Tibial artery (tissue), 4 donors: Measurements from ENCODE around the gene SLC34A2.

Source experiments
- DNase-seq, 2 donors: peaks; one replicate each; pipeline ENCODE4 v3.0.0-alpha.2; 2019
- H3K27ac ChIP-seq, 2 donors: fragments of 200-600 bp; sonication (generic) in 1 of 2; 1 replicate in 1 of 2; 2 replicates in 1 of 2; pipeline ENCODE4 v1.5.1; 2018 to 2019; ENCODE audit warnings: mild to moderate bottlenecking in 1 of 2
- H3K27me3 ChIP-seq, 2 donors: fragments of 200-600 bp; sonication (generic) in 1 of 2; one replicate each; pipeline versions ENCODE4 v1.5.1 to v1.6.0; 2016 to 2019
- H3K36me3 ChIP-seq, 3 donors: fragments of 200-600 bp; sonication (generic) in 2 of 3; one replicate each; pipeline ENCODE4 v1.5.1; 2016 to 2019; ENCODE audit warnings: mild to moderate bottlenecking in 2 of 3
- H3K4me1 ChIP-seq, 4 donors: fragments of 200-600 bp; sonication (generic) in 2 of 4; 1 replicate in 3 of 4; 2 replicates in 1 of 4; pipeline ENCODE4 v1.5.1; 2016 to 2019
- H3K4me3 ChIP-seq, 2 donors: fragments of 200-600 bp; sonication (generic) in 1 of 2; 1 replicate in 1 of 2; 2 replicates in 1 of 2; pipeline ENCODE4 v1.5.1; 2018 to 2019; ENCODE audit warnings: mild to moderate bottlenecking in 2 of 2
- H3K9me3 ChIP-seq, 3 donors: fragments of 200-600 bp; sonication (generic) in 1 of 3; one replicate each; pipeline ENCODE4 v1.5.1; 2016 to 2019
- intact Hi-C: fragments of 100-400 bp; cut with DNase I; formaldehyde crosslinking; loops from one replicate; pipeline ENCODE4 v1.15.0; 2023; ENCODE audit warnings: low total_unique reads
- TF ChIP-seq, protein P1 (sequence below), 2 experiments: fragments of 200-600 bp in 1 of 2; fragments of 450-650 bp in 1 of 2; IDR thresholded peaks; one replicate each; pipeline ENCODE4 v1.5.1; 2017 to 2019; ENCODE audit warnings: antibody characterized with exemption in 2 of 2, mild to moderate bottlenecking in 1 of 2, moderate library complexity in 1 of 2

SLC34A2 gene

DNA sequence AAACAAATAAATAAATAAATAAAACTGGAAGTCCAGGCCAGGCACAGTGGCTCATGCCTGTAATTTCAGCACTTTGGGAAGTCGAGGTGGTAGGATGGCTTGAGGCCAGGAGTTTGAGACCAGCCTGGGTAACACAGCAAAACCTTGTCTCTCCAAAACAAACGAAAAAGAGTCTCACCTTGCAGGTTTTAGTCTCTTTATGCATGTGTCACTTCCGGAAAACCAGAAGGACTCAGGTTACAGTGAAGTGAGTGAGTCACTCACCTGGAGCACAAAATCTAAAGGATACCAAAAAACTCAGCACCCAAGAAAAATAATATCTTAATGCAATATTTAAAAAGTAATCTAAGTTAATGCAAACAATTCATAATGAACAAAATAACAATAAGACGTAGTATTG, 20.1 kb upstream of the SLC34A2 start:
- no peaks in the 10 kb centered on the region for H3K36me3 ChIP-seq
- H3K4me3 ChIP-seq, result no peak overlapping the region
- no peak overlapping the region for H3K27ac ChIP-seq
- DNase-seq, result no peak
- TF ChIP-seq, protein P1, sequence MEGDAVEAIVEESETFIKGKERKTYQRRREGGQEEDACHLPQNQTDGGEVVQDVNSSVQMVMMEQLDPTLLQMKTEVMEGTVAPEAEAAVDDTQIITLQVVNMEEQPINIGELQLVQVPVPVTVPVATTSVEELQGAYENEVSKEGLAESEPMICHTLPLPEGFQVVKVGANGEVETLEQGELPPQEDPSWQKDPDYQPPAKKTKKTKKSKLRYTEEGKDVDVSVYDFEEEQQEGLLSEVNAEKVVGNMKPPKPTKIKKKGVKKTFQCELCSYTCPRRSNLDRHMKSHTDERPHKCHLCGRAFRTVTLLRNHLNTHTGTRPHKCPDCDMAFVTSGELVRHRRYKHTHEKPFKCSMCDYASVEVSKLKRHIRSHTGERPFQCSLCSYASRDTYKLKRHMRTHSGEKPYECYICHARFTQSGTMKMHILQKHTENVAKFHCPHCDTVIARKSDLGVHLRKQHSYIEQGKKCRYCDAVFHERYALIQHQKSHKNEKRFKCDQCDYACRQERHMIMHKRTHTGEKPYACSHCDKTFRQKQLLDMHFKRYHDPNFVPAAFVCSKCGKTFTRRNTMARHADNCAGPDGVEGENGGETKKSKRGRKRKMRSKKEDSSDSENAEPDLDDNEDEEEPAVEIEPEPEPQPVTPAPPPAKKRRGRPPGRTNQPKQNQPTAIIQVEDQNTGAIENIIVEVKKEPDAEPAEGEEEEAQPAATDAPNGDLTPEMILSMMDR (IDR thresholded peaks at IDR 0.05), result no peak
- H3K9me3 ChIP-seq, result peaks cover 0 to 7% (median 0%) of the 10 kb centered on the region in 3 donors
- no peaks in the 10 kb centered on the region for H3K4me1 ChIP-seq
- intact Hi-C loops, result no loop called here
- H3K27me3 ChIP-seq, result no peaks in the 10 kb centered on the region

DNA sequence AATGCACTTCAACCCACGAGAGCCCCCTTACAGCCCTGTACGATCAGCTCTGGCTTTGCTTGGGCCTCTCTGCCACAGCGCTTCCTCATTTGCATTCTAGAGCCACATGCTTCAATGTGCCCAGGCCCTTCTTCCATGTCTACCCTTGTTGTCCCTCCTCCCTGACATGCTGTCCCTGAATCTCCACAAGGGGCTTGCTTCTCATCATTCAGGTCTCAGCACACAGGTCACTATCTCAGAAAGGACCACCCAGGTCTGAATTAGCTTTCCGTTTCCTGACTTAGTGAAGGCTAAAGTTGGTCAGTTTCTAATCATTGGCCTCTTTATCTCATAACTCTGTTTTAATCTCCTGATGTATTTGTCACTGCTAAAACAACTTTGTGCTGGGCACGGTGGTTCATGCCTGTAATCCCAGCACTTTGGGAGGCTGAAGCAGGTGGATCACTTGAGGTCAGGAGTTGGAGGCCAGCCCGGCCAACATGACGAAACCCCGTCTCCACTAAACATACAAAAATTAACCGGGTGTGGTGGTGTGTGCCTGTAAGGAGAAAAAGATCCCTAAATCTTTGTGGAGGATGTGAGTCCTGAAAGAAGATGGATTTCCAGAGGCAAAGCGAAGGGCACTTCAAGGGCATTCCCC, 17.9 kb upstream of the SLC34A2 start:
- Histone ChIP-seq H3K27ac (no peak overlapping the region), H3K4me1 (no peaks in the 10 kb centered on the region), H3K4me3 (no peak overlapping the region), H3K9me3 (peaks cover 0 to 7% (median 0%) of the 10 kb centered on the region in 3 donors), H3K36me3 (no peaks in the 10 kb centered on the region), H3K27me3 (no peaks in the 10 kb centered on the region)
- intact Hi-C loops, result no loop called here
- TF ChIP-seq, protein P1 (IDR thresholded peaks at IDR 0.05), result no peak
- no peak for DNase-seq

DNA sequence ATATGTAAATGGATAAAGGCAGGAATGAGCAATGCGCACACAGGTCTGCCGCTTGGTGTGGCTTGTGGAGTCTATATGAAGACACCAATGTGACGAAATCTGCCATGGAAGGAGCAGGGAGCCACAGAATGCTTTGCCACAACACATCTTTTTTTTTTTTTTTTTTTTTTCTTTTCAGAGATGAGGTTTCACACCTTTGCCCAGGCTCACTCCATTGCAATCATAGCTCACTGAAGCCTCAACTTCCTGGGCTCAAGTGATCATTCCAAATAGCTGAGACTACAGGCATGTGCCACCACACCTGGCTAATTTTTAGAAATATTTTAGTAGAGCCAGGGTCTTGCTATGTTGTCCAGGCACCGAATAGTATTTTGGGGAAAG, 17.4 kb upstream of the SLC34A2 start:
- Histone ChIP-seq H3K9me3 (peaks cover 0 to 7% (median 0%) of the 10 kb centered on the region in 3 donors), H3K4me3 (no peak overlapping the region), H3K27me3 (no peaks in the 10 kb centered on the region), H3K27ac (no peak overlapping the region), H3K4me1 (no peaks in the 10 kb centered on the region), H3K36me3 (no peaks in the 10 kb centered on the region)
- TF ChIP-seq, protein P1 (IDR thresholded peaks at IDR 0.05), result no peak
- intact Hi-C loops, result no loop called here
- no peak for DNase-seq

DNA sequence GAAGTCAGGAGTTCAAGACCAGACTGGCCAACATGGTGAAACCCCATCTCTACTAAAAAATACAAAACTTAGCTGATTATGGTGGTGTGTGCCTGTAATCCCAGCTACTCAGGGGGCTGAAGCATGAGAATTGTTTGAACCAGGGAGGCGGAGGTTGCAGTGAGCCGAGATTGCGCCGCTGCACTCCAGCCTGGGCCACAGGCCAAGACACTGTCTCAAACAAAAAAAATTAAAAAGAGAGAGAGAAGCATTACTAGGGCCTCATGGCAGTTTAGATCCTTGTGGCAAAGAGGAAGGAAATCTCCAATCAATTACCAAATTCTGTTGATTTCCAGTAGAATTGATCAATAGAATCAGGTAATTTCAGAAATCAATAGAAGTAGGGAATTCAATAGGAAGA, 16.8 kb upstream of the SLC34A2 start:
- no peak for DNase-seq
- peaks cover 0 to 3% (median 0%) of the 10 kb centered on the region in 3 donors for H3K9me3 ChIP-seq
- intact Hi-C loops, result no loop called here

DNA sequence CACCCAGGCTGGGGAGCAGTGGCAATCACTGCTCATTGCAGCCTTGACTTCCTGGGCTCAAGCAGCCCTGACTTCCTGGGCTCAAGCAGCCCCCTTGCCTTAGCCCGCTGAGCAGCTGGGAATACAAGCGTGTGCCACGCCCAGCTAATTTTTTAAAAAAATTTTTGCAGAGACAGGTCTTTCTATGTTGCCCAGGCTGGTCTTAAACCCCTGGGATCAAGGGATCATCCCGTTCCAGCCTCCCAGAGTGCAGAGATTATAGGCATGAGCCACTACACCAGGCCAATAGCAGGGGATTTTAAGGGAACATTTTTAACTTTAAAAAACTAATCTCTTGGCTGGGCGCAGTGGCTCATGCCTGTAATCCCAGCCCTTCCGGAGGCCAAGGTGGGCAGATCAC, 5.3 kb upstream of the SLC34A2 start:
- TF ChIP-seq, protein P1 (IDR thresholded peaks at IDR 0.05), result no peak
- DNase-seq, result no peak
- Histone ChIP-seq H3K27me3 (peaks cover 0 to 15% of the 10 kb centered on the region in 2 donors), H3K9me3 (no peaks in the 10 kb centered on the region), H3K27ac (no peak overlapping the region), H3K4me3 (no peak overlapping the region), H3K4me1 (peaks cover 0 to 7% (median under 1%) of the 10 kb centered on the region in 4 donors), H3K36me3 (no peaks in the 10 kb centered on the region)
- intact Hi-C loops, result no loop called here

More for the DNA sequence above, 16.8 kb upstream of the SLC34A2 start:
- H3K27me3 ChIP-seq, result no peaks in the 10 kb centered on the region
- TF ChIP-seq, protein P1 (IDR thresholded peaks at IDR 0.05), result no peak
- H3K27ac ChIP-seq, result no peak overlapping the region
- no peaks in the 10 kb centered on the region for H3K4me1 ChIP-seq
- no peaks in the 10 kb centered on the region for H3K36me3 ChIP-seq
- no peak overlapping the region for H3K4me3 ChIP-seq
